ENCODE results near the gene KAT8.
A peak's percentile ranks its signal among the peaks of the same experiment; 100 is the strongest.
"Not testable (repeated sequence)": the region's sequence is repeated elsewhere in the genome, so short reads cannot be mapped to it uniquely, and the experiment has no call there.

Gene KAT8

GRCh38 chr16:31149894-31150890 is 32.7 kb downstream of the KAT8 start, which contains the start of gene PRSS36:
TSS of gene PRSS36 (minus strand) at chr16:31150066. CDS start at chr16:31150035, 31 bp downstream.
- no peak for DNase-seq

- DNase-seq: not testable (repeated sequence)
These were observed 33.5 kb downstream of the KAT8 start for GRCh38 chr16:31150976-31151375.

GRCh38 chr16:31157136-31157535 is 39.7 kb downstream of the KAT8 start:
- DNase-seq: no peak

- no peak for DNase-seq
These were observed 49.9 kb downstream of the KAT8 start for GRCh38 chr16:31167315-31167714.

- no peak for DNase-seq
These were observed 51.4 kb downstream of the KAT8 start for GRCh38 chr16:31168848-31169247.

- DNase-seq: not testable (repeated sequence)
These were observed 52.6 kb downstream of the KAT8 start for GRCh38 chr16:31170048-31170447.

- peak; percentile 19 for DNase-seq
These were observed 59.7 kb downstream of the KAT8 start for GRCh38 chr16:31177136-31177535.

GRCh38 chr16:31179219-31179746 is 61.8 kb downstream of the KAT8 start:
- no peak for DNase-seq

GRCh38 chr16:31179747-31180459 is 62.4 kb downstream of the KAT8 start, which contains the start of gene FUS:
TSS of gene FUS (plus strand) at chr16:31180139. CDS start at chr16:31180215, 76 bp downstream.
- DNase-seq: peak; percentile 90

Measured in stimulated activated CD4-positive, alpha-beta T cell treated with anti-CD3 and anti-CD28 coated beads, Interleukin-4, amount 100 ng/mL, for 1 hour (primary cell).